Fibroblast of the aortic adventitia (primary cell): ENCODE data around the gene LRCH1. TPM values are rescaled to one million over a fixed set of nuclear protein-coding genes. Genes with fewer than 3 reads are reported as not detected.
"Not testable (repeated sequence)": the region's sequence is repeated elsewhere in the genome, so short reads cannot be mapped to it uniquely, and the experiment has no call there.

Experiments
- DNase-seq: peaks from one replicate; pipeline ENCODE4 v3.0.0-alpha.2; 2010; ENCODE audit warnings: low read depth
- H3K4me3 ChIP-seq: 2 replicates; pipeline ENCODE4 v1.5.1; 2011; ENCODE audit warnings: low read depth, mild to moderate bottlenecking, control low read depth, low read length, moderate library complexity
- total RNA-seq: library from RNA; depleted of rRNA; stranded (reverse); fragments of >200 nt; gene quantifications from 2 replicates; pipeline ENCODE4 v1.2.3, GENCODE V29; 2012; ENCODE audit warnings: low replicate concordance
- TF ChIP-seq, protein P1 (sequence below): IDR thresholded peaks from 2 replicates; pipeline ENCODE4 v1.5.1; 2011; ENCODE audit warnings: mild to moderate bottlenecking, low read length, control low read depth, inconsistent platforms; ENCODE audit not compliant: insufficient read depth

Gene LRCH1
- 8.2 and 9.5 TPM in 2 replicates for total RNA-seq

DNA sequence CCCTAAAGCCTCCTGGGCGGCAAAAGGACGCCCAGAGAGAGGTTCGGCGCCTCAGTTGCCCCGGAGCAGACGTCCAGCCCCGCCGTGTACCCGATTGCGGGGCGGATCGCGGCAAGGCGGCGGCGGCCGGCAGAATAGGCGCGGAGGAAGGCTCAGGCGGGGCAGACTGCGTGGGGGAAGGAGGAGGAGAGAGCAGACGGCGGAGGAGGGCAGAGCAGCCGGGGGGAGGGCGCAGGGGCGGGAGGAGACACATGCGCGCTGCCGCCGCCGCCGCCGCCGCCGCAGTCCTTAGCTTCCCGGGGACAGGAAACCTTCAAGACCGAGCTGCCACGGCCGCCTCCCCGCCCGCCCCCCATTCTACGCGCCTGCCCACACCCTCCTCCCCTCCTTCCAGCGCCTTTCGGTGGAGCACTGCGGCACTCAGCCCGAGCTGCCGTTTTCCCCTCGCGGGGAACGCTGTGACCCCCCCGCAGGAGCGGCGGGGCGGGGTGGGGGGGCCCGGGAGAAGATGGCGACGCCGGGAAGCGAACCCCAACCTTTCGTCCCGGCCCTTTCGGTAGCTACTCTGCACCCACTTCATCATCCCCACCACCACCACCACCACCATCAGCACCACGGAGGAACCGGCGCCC lies at the start of gene LRCH1:
TSS of gene LRCH1 (plus strand) at position 282 of the 632 bp plus-strand sequence. CDS start at position 509, 227 bp downstream.
- peak; percentile 76 for DNase-seq
- TF ChIP-seq, protein P1, sequence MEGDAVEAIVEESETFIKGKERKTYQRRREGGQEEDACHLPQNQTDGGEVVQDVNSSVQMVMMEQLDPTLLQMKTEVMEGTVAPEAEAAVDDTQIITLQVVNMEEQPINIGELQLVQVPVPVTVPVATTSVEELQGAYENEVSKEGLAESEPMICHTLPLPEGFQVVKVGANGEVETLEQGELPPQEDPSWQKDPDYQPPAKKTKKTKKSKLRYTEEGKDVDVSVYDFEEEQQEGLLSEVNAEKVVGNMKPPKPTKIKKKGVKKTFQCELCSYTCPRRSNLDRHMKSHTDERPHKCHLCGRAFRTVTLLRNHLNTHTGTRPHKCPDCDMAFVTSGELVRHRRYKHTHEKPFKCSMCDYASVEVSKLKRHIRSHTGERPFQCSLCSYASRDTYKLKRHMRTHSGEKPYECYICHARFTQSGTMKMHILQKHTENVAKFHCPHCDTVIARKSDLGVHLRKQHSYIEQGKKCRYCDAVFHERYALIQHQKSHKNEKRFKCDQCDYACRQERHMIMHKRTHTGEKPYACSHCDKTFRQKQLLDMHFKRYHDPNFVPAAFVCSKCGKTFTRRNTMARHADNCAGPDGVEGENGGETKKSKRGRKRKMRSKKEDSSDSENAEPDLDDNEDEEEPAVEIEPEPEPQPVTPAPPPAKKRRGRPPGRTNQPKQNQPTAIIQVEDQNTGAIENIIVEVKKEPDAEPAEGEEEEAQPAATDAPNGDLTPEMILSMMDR: no peak
- peak within 1 kb of the TSS; percentile 91 for H3K4me3 ChIP-seq

- TF ChIP-seq, protein P1: no peak
- DNase-seq: no peak
- no peak overlapping the region for H3K4me3 ChIP-seq
These were observed 48.9 kb upstream of the LRCH1 start for GRCh38 chr13:46504036-46504435.

DNA sequence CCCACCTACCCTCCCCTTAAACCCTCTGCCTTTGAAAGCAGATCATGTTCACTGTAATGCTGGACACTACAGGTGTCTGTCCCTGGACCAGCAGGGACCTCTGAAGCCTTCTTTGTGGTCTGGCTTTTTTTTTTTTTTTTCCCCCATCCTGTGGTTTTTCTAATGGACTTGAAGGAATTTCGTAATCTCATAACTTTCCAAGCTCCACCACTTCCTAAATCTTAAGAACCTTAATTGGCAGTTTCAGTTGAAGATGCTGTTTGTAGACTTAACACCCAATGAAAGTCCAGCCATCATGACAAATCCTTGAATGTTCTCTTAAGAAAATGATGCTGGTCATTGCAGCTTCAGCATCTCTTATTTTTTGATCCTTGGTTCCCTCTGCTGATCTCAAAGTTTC lies 45.0 kb upstream of the LRCH1 start:
- TF ChIP-seq, protein P1: no peak
- H3K4me3 ChIP-seq: no peak overlapping the region
- no peak for DNase-seq

- H3K4me3 ChIP-seq: no peak overlapping the region
- TF ChIP-seq, protein P1: no peak
- DNase-seq: no peak
These were observed 43.0 kb upstream of the LRCH1 start for GRCh38 chr13:46509981-46510380.

DNA sequence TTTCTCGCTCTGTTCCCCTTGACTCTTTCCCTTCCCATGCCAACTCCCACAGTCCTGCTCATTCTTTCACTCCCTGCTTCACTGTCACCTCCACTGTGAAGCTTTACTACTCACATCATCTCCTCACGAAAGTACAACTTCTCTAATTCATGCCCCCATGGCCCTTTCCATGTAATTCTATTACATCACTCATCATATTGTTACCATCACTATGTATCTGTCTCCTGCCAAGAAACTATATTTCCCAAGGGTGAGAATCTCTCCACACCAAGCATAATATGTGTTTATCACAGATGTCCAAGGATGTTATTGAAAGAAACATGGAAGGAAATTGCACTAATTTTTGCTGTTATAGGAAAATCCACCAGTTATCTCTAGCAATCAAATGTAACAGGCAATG lies 37.2 kb upstream of the LRCH1 start:
- no peak overlapping the region for H3K4me3 ChIP-seq
- TF ChIP-seq, protein P1: no peak
- no peak for DNase-seq

GRCh38 chr13:46516599-46517338 lies 36.2 kb upstream of the LRCH1 start:
- peak; percentile 43 for DNase-seq
- TF ChIP-seq, protein P1: no peak

GRCh38 chr13:46517748-46518147 lies 35.2 kb upstream of the LRCH1 start:
- H3K4me3 ChIP-seq, DNase-seq: not testable (repeated sequence)

More at GRCh38 chr13:46516599-46517338, 36.2 kb upstream of the LRCH1 start:
- H3K4me3 ChIP-seq: no peak overlapping the region
